Stomach smooth muscle (tissue), 2 donors: ENCODE results near the gene GMEB2.

Source experiments
- H3K27ac ChIP-seq: one replicate; pipeline ENCODE4 v1.7.0; 2013; ENCODE audit warnings: mild to moderate bottlenecking, low read length, inconsistent platforms
- H3K27me3 ChIP-seq, 2 donors: one replicate each; pipeline ENCODE4 v1.7.0; 2013; ENCODE audit warnings: low read length in 2 of 2; ENCODE audit not compliant: insufficient read depth in 2 of 2, control insufficient read depth in 1 of 2
- H3K36me3 ChIP-seq, 2 donors: one replicate each; pipeline ENCODE4 v1.7.0; 2013; ENCODE audit warnings: low read length in 2 of 2; ENCODE audit not compliant: control insufficient read depth in 2 of 2, insufficient read depth in 2 of 2
- H3K4me1 ChIP-seq: one replicate; pipeline ENCODE4 v1.7.0; 2013; ENCODE audit warnings: low read length; ENCODE audit not compliant: control insufficient read depth, insufficient read depth
- H3K4me3 ChIP-seq, 2 donors: one replicate each; pipeline ENCODE4 v1.7.0; 2013; ENCODE audit warnings: low read length in 2 of 2
- H3K9ac ChIP-seq, 2 donors: one replicate each; pipeline ENCODE4 v1.7.0; 2013; ENCODE audit warnings: low read length in 2 of 2, mild to moderate bottlenecking in 1 of 2
- H3K9me3 ChIP-seq, 2 donors: one replicate each; pipeline ENCODE4 v1.7.0; 2013; ENCODE audit warnings: low read length in 2 of 2; ENCODE audit not compliant: control insufficient read depth in 2 of 2
- donor health status: healthy.
- donor health status: Pancreatic carcinoma.

GMEB2 gene

GRCh38 chr20:63544958-63545516 lies 81.9 kb downstream of the GMEB2 start:
- Histone ChIP-seq H3K36me3 (no peaks in the 10 kb centered on the region), H3K9ac (no peak overlapping the region), H3K27ac (no peak overlapping the region), H3K4me1 (no peaks in the 10 kb centered on the region), H3K9me3 (no peaks in the 10 kb centered on the region), H3K4me3 (no peak overlapping the region), H3K27me3 (peaks cover 19 to 20% of the 10 kb centered on the region in 2 donors)

GRCh38 chr20:63544241-63544957 lies 82.5 kb downstream of the GMEB2 start:
- Histone ChIP-seq H3K27me3 (peaks cover 14 to 16% of the 10 kb centered on the region in 2 donors), H3K9me3 (no peaks in the 10 kb centered on the region), H3K27ac (no peak overlapping the region), H3K4me1 (no peaks in the 10 kb centered on the region), H3K9ac (no peak overlapping the region), H3K36me3 (no peaks in the 10 kb centered on the region), H3K4me3 (no peak overlapping the region)

- H3K4me1 ChIP-seq, result no peaks in the 10 kb centered on the region
- H3K9me3 ChIP-seq, result no peaks in the 10 kb centered on the region
- peaks cover 12 to 15% of the 10 kb centered on the region in 2 donors for H3K27me3 ChIP-seq
- no peak overlapping the region for H3K9ac ChIP-seq
- no peaks in the 10 kb centered on the region for H3K36me3 ChIP-seq
- H3K4me3 ChIP-seq, result no peak overlapping the region
- H3K27ac ChIP-seq, result no peak overlapping the region
Observed at GRCh38 chr20:63543733-63544132, 83.2 kb downstream of the GMEB2 start.

- Histone ChIP-seq H3K27ac (no peak overlapping the region), H3K9ac (no peak overlapping the region), H3K4me3 (no peak overlapping the region), H3K27me3 (peaks cover 6 to 10% of the 10 kb centered on the region in 2 donors), H3K9me3 (no peaks in the 10 kb centered on the region), H3K36me3 (no peaks in the 10 kb centered on the region), H3K4me1 (no peaks in the 10 kb centered on the region)
Observed at GRCh38 chr20:63543131-63543530, 83.8 kb downstream of the GMEB2 start.

DNA sequence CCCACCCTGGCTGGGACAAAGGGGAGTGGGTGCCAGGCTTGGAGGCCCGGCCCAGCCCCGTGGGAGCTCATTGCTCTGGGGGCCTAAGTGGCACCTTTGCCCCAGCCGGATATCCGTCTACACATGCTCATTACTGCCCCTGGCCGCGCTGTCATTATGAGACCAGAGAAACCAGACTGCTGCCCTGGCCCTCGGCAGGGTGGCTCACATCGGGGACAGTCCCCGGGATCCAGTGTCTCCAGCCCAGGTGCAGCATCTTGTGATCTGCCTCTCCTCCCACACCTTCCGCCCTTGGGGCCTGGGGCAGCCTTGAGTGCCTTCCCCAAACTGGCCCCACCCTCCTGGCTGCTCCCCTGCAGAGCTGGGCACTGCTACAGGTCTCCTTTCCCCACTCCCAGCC lies 84.2 kb downstream of the GMEB2 start:
- H3K27ac ChIP-seq, result no peak overlapping the region

GRCh38 chr20:63542031-63542559 lies 84.8 kb downstream of the GMEB2 start:
- H3K9me3 ChIP-seq, result no peaks in the 10 kb centered on the region
- H3K36me3 ChIP-seq, result no peaks in the 10 kb centered on the region
- no peak overlapping the region for H3K27ac ChIP-seq
- H3K27me3 ChIP-seq, result peaks cover 6 to 7% of the 10 kb centered on the region in 2 donors
- H3K9ac ChIP-seq, result no peak overlapping the region
- peaks cover 6% of the 10 kb centered on the region for H3K4me1 ChIP-seq
- H3K4me3 ChIP-seq, result no peak overlapping the region

More for the DNA sequence above, 84.2 kb downstream of the GMEB2 start:
- H3K9me3 ChIP-seq, result no peaks in the 10 kb centered on the region
- no peak overlapping the region for H3K9ac ChIP-seq
- H3K27me3 ChIP-seq, result peaks cover 3 to 8% of the 10 kb centered on the region in 2 donors
- H3K36me3 ChIP-seq, result no peaks in the 10 kb centered on the region
- H3K4me1 ChIP-seq, result peaks cover 2% of the 10 kb centered on the region
- no peak overlapping the region for H3K4me3 ChIP-seq

DNA sequence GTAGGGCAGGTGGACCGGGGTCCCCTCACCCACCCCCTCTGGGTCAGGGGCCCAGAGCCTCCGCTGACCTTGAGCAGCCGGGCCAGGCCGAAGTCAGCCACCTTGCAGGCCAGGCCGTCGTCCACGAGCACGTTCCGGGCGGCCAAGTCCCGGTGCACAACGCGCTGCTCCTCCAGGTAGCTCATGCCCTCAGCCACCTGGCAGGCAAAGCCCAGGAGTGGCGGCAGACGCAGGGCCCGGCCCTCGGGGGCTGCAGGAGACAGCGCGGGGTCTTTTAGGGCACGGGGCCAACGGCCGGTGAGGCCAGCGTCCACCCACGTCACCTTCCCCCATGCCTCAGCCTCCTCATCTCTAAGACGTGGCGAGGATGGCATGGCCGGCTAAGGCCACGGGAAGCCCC lies 85.5 kb downstream of the GMEB2 start:
- no peaks in the 10 kb centered on the region for H3K9me3 ChIP-seq
- H3K27me3 ChIP-seq, result peaks cover 7 to 13% of the 10 kb centered on the region in 2 donors
- no peak overlapping the region for H3K4me3 ChIP-seq
- H3K9ac ChIP-seq, result no peak overlapping the region
- no peaks in the 10 kb centered on the region for H3K36me3 ChIP-seq
- H3K27ac ChIP-seq, result no peak overlapping the region
- H3K4me1 ChIP-seq, result peaks cover 6% of the 10 kb centered on the region

GRCh38 chr20:63540417-63541186 lies 86.3 kb downstream of the GMEB2 start:
- Histone ChIP-seq H3K27ac (no peak overlapping the region), H3K9me3 (no peaks in the 10 kb centered on the region), H3K27me3 (peaks cover 10 to 16% of the 10 kb centered on the region in 2 donors), H3K4me1 (peaks cover 6% of the 10 kb centered on the region), H3K36me3 (no peaks in the 10 kb centered on the region), H3K4me3 (no peak overlapping the region), H3K9ac (no peak overlapping the region)

- Histone ChIP-seq H3K4me3 (no peak overlapping the region), H3K9ac (no peak overlapping the region), H3K4me1 (peaks cover 6% of the 10 kb centered on the region), H3K9me3 (no peaks in the 10 kb centered on the region), H3K36me3 (no peaks in the 10 kb centered on the region), H3K27ac (no peak overlapping the region), H3K27me3 (peaks cover 12 to 23% of the 10 kb centered on the region in 2 donors)
Observed at GRCh38 chr20:63539441-63540370, 87.2 kb downstream of the GMEB2 start.

GRCh38 chr20:63539092-63539430 lies 87.8 kb downstream of the GMEB2 start:
- Histone ChIP-seq H3K9me3 (no peaks in the 10 kb centered on the region), H3K27ac (no peak overlapping the region), H3K4me3 (no peak overlapping the region), H3K27me3 (peaks cover 18 to 29% of the 10 kb centered on the region in 2 donors), H3K4me1 (peaks cover 6% of the 10 kb centered on the region), H3K9ac (no peak overlapping the region), H3K36me3 (no peaks in the 10 kb centered on the region)
